CD1c-positive myeloid dendritic cell (primary cell): ENCODE measurements around the gene EFR3B.
"Not testable (repeated sequence)": the region's sequence is repeated elsewhere in the genome, so short reads cannot be mapped to it uniquely, and the experiment has no call there.

Source experiments
- DNase-seq: peaks from one replicate; pipeline ENCODE4 v3.0.0-alpha.2; 2016; ENCODE audit errors: extremely low spot score

Gene EFR3B, protein sequence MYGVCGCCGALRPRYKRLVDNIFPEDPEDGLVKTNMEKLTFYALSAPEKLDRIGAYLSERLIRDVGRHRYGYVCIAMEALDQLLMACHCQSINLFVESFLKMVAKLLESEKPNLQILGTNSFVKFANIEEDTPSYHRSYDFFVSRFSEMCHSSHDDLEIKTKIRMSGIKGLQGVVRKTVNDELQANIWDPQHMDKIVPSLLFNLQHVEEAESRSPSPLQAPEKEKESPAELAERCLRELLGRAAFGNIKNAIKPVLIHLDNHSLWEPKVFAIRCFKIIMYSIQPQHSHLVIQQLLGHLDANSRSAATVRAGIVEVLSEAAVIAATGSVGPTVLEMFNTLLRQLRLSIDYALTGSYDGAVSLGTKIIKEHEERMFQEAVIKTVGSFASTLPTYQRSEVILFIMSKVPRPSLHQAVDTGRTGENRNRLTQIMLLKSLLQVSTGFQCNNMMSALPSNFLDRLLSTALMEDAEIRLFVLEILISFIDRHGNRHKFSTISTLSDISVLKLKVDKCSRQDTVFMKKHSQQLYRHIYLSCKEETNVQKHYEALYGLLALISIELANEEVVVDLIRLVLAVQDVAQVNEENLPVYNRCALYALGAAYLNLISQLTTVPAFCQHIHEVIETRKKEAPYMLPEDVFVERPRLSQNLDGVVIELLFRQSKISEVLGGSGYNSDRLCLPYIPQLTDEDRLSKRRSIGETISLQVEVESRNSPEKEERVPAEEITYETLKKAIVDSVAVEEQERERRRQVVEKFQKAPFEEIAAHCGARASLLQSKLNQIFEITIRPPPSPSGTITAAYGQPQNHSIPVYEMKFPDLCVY

DNA sequence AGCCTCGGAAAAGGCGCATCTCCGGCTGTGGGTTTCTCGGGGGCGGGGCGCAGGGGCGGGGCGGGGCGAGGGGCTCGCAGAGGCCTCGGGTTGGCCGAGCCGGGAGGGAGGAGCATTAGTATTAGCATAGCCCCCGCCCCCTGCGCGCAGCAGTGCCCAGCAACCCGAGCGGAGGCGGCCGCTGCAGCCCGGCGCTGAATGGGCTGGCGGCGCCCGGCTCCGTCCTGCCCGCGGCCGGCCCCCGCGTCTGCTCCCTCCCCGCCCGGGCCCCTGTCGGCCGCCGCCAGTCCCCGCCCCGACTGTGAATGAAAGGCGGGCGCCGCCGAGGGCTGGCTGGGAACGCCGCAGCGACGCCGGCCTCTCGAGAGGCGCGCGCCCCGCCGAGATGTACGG is at the start of gene EFR3B:
Gene EFR3B (plus strand): TSS at position 149 of the 393 bp plus-strand sequence. CDS start 237 bp downstream, at position 386.
- DNase-seq = peak; percentile 97

DNA sequence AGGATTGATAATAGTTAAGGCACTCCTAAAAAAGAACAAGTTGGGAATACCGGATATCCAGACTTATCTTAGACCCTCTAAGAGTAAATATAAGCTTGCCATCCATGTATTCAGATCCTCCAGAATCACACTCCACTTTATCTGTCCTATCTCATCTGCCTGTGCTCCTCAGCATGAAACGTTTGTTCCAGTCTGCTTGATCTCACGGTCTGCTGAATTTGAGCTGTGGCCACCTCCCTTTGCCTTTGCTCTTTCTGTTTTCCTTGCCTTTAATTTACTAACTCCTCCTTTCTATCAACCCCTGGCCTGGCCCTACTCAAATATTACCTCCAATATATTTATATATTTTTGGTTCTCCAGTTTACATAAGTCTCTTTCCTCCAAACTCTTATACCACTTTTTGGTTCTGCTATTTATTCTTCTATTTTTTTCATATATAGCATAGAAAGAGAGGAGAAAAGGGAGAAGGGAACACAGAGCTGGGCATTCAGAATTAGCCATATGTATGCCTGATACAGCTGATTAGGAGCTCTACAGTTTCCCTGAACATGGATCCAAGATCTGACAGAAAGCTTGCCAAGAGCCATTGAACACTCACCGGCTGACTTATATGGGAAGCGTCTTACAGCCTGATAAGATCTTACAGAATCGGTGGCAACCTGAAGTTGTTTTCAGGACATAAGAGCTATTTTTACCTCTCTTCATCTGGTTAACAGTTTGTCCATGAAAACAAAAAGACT is 48.3 kb upstream of the EFR3B start:
- DNase-seq = no peak

DNA sequence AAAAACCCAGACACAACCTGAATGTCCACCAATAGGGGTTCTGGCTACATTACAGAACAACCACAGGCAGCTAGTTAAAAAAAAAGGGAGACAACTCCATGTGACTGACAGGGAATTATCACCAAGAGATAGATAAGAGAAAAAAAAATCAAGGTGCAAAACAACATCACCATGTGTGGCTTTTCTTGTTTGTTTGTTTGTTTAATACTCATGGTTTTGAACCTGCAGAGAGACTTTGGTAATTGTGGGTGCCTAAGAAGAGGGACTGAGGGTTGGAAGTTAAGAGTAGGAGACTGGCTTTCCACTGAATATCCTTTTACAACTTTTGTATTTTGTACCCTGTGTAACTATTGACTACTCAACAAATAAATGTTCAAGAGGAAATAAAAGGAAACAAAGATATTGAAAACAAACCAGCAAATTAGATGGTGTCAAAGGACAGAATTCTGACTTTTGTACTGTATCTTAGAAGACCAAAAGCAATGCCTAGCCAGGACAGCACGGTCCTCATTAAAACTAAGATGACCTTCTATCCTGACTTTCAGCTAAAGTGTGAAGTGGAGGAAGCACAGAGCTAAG is 47.6 kb upstream of the EFR3B start:
- no peak for DNase-seq

DNA sequence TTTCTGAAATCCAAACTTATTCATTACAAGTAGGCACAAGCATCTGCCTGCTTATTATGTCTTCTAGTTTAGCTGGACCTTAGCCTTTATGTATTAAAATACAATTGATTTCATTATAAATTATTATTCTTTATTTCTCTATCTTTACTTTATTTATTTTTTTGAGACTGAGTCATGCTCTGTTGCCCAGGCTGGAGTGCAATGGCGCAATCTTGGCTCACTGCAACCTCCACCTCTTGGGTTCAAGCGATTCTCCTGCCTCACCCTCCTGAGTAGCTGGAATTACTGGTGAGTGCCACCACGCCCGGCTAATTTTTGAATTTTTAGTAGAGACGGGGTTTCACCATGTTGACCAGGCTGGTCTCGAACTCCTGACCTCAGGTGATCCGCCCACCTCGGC is 42.8 kb upstream of the EFR3B start:
- DNase-seq = not testable (repeated sequence)

DNA sequence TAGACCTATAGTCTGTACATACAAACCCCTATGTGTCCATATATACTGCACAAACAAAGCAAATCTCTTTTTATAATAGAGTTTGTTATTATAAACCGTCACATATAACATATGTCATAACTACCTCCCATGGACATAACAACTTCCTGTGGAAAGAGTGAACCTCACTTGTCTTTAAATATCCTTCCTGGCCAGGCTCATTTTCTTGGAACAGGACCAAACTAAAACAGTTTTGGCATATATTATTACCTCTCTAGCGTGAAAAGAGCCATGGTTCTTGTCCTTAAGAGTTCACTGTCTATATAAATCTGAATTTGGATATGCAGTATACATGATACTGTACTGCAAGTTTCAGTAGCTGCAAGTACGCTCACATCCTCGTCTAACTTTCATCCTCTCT is 41.8 kb upstream of the EFR3B start:
- no peak for DNase-seq

DNA sequence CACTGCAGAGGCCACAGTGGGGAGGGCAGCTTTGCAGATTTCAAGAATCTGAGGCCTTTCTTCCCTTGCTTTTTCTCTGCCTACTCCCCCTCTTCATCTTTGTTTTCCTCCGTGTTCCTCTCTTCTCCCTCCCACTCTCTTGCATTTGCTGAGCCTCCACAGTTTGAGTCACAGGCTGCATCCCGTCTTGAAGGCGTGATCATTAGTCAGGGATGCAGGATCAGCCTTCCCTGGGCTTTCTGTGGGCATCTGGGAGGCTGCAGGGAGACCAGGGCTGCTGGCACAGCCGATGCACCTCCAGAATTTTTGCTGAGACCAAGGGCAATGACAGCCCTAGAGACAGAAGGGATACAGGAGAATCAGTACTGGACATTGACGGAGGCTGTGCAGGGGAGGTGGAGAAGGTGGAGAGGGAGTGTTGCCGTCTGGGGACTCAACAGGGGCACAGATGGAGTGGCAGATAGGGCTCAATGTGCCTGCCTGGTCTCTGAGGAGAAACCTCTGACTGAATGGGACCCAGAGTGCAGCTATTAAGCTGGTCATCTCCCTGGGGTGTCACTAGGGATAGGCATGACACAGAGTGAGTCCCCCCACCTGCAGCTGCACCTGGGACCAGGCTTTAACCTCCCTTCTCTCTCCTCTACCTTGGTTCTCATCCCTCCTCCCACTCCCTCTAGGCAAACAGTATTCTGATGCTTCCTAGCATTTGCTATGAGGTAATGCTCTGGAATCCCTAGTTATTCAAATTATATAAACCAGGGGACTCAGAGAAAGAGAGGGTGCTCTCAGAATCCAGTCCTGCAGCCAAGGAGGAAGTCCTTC is 41.2 kb upstream of the EFR3B start:
- DNase-seq = no peak

DNA sequence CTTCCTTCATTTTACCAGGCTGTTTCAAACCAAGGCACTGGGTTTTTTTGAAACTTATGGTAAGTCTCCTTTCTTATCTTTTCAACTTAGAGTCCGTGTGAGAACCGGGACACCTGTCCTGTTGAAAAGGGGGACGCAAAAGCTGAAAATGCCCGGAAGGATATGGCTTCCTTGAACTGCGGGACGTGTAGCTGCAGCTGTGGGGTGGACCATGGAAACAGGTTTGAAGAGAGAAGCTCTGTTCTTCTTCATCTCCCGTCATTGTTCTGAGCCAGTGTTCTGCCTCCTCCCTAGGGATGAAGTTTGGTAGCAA is 40.6 kb upstream of the EFR3B start:
- no peak for DNase-seq

DNA sequence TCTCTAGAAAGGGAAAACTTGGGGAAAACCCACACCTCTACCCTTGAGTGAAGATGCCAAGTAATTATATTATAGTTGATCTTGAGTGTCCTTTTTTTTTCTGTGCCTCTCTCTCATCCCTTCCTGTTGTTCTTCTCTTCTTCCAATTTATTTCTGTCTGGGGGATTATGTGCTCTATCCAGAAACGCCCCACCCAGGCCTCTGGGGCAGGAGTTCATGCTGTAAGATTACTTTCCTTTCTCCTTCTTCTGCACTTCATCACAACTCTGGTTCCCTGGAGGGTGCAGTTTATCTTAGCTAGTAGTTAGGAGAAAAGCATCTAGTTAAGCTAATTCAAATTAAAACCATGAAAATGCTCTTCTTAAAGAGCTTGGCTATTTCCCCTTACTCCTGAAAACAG is 39.8 kb upstream of the EFR3B start:
- no peak for DNase-seq

DNA sequence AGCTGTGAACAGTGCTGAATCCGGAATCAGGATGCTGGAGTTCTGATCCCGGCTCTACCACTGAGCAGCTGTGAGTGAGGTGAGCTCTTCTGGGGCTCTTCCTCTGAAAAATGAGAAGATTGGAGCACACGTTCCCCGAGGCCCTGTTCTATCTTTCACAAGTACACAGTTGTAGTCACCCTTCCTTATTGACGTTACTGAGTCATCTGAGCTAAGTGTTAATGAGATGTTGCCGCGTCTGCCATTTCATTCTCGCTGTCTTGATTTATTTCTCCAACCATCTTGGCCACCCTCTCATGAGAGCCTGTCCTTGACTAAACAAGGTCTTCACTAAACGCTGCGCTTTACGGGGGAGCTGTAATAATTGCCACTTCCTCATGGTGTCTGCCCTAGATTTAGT is 31.9 kb upstream of the EFR3B start:
- DNase-seq = peak; percentile 7

DNA sequence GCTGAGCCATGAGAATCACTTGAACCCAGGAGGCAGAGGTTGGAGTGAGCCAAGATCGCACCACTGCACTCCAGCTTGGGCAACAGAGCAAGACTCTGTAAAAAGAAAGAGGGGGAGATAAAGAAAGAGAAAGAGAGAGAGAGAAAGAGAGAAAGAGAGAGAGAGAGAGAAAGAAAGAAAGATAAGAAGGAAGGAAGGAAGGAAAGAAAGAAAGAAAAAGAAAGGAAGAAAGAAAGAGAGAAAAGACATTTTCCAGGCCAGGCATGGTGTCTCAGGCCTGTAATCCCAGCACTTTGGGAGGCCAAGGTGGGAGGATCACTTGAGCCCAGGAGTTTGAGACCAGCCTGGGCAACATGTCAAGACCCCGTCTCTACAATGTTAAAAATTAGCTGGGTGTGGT is 30.5 kb upstream of the EFR3B start:
- not testable (repeated sequence) for DNase-seq

DNA sequence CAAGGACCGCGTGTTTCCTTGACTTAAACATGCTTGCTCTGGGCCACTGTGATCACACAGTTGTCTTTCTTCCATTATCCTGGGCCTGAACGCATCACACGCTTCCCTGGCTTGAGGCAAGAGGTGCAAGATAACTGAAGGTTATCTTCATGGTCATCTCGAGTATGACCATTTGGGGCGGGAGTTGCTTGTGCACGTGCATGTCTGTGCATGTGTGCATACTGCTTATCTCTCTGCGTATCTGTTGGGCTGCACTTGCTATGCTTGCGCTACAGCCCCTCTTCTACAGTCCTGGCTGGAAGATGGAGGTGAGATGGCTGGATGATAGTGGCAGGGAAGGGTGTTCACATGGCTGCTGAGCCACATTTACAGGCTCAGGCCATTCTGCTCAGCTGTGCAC is 27.2 kb upstream of the EFR3B start:
- no peak for DNase-seq

DNA sequence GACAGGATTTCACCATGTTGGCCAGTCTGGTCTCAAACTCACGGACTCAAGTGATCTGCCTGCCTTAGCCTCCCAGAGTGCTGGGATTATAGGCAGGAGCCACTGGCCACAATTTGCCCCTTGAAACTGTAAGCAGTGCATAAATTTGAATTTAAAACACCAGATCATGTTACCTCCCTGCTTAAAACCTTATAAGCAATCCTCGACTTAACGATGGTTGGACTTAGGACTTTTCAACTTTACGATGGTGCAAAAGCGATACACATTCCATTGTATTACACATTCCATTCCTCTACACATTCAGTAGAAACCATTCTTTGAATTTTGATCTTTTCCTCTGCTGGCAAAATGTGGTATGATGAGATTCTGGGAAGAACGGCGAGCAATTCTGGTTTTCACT is 23.2 kb upstream of the EFR3B start:
- no peak for DNase-seq

DNA sequence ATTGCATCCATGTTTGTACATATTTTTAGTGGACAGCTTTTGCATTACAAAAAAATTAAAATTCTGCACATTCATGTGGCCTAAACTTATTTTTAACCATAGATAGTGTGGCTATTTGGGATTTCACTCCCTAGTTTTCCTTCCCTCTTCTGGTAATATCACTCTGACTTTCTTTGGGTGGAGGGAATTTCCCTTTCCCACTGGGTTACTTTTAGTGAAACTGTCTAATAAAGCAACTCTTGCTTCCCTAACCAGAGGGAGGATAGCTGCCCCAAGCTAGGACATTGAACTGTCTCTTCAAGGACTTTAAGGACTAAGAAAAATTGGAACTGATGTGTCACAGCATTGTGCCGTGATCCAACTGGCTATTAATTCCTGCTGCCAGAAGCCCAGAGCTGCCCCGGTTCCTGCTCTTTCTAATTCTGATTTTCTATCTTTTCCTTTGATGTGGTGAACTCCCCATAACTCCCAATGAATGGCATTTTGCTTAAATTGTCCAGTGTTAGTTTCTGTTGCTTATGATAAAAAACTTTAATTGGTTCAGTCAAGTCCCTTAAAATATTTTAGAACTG is 20.0 kb upstream of the EFR3B start:
- peak; percentile 33 for DNase-seq

DNA sequence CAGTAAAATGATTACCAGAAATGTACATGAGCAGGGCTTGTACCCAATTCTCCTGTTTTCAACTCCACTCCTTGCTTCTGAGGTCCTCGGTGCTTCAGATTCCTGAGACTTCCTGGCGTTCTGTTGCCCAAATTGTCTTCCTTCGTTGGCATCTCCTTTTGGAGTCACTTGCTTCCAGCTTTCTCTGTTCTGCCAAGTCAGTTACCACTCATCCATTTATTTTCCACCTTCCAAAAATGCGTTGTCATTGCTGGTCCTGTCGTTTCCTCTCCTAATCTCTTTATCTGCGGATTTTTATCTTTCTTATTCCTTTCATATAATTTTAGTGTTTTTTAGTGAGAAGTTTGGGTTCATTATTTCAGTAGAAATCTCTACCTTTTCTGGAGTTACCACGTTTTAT is 18.5 kb upstream of the EFR3B start:
- no peak for DNase-seq

DNA sequence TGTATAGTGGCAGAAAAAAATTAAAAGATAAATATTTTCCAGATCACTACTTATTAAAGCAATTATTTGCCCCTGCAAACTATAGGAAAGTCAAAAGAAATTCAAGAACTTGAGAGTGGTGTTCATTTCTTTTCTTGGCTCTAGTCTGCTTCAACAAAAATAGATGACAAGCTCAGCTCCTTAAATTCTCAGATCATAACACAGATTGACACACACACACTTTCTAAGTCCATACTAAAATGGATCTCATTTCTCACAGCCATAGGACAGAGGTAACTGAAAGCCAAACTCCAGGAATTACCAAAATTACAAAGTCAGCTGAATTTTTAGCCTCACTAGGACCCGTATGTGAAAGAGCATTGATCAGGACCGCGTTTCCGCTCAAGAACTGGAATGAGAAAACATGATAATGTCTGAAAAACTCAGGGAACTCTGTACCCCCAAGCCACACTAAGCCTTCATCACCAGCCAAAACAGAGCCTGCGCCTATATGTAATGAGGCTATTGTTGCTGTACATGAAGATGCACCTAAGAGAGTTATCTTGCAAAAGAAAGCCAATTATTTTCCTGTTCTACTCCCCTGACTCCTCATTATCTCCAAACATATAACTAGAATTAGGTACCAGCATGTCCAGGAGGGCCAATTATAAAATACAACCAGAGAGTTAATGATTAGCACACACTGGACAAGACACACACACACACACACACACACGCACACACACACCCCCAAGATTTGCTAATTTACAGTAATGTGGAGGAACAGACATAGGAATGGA is 16.5 kb upstream of the EFR3B start:
- no peak for DNase-seq

DNA sequence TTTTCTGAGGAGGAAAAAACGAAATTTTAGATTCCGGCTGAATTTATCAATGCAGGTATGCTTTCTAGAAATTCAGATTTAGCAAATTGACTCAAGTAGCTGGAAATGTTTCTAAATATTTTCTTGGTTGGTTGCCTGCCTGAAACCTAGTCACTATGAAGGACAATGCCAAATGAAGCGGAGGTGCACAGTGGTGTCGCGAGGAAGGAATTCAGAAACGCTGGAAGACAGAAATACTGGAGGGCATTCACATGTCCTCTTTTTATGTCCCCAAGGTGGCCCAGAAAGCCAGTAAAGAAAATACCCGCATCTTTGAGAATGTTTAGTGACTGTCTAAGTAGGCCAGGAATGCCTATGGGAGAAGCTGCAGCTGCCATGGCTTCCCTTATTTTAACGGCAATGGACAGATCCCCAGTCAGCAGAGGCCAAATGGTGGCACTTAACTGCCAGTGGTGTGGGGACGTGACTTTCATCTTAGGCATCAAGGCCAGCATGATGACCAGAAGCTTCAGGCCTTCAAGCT is 15.8 kb upstream of the EFR3B start:
- DNase-seq = no peak

DNA sequence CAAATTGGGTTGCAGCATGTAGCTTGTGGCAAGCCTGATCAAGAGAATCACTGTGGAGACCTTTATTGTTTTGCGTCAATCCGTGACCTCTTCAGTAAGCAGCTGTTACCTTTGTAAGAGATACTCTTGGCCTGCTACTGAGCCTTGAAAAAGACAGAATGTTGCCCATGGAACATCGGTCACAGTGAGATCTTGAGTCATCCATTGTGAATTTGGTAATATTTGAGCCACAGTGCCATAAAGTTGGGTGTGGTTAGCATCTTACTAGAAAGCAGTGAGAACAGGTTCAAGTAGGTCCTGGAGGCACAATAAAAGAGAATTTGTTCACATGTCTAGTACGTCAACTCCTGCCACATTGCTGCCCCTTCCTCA is 12.7 kb upstream of the EFR3B start:
- no peak for DNase-seq

DNA sequence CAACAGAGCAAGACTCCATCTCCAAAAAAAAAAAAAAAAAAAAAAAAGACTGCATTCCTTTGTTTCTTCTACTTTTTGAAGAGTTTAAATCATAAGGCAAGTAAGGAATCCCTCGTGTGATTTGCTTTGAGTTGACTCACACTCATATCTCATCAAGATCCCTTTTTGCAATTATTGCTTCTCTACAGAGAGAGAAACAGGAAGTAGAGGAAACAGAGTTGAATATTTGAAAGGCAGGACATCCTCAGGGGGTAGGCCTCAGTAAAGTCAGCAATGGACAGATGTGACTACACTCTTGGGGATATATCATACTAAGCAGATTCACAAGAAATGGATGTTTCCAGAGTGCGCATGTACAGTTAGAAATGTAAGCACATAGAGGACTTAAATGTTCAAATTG is 11.2 kb upstream of the EFR3B start:
- DNase-seq = peak; percentile 70

DNA sequence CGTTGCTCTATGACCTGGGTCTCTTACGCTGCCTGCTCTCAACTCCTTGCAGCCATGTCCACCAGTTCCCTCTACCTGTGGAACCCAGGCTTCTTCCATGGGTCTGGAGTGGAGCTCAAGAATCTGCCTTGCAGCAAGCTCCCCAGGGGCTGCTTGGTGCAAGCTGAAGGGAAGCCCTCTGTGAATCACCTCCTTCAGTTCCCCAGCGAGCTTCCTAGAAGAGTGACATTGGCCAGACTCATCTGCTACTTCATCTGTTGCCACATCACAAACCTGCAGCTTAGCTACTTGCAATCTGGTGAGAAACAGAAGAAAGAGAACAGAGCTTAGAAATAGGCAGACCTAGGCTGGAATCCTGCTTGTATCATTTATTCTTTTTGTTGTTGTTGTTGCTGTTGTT is 9.8 kb upstream of the EFR3B start:
- DNase-seq = peak; percentile 77

DNA sequence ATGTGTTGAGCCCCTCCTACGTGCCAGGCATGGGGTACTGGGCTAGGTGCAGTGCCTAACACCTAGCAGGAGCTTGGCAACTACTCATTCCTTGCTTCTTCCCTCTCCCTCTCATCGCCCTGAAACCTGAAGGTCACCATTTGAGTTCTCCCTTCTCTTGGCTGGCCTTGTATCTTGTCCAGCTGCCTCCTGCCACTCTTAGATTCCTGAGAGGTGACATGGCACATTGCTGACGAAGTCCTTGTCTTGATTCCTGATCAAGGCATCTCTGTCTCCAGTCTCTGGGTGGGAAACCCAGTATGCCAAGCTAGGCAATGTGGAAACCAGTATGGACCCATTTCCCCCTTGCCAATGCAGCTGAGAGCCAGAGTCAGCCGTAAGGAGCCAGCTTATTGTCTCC is 9.0 kb upstream of the EFR3B start:
- no peak for DNase-seq
